Stimulated activated CD8-positive, alpha-beta memory T cell treated with anti-CD3 and anti-CD28 coated beads, Interleukin-4, amount 100 ng/mL, for 4 hours (primary cell): Measurements from ENCODE around the gene OSTF1.

Source experiments
- DNase-seq, 2 donors: peaks; one replicate each; pipeline ENCODE4 v3.0.0-alpha.2; 2020; ENCODE audit warnings: low read depth in 2 of 2, low spot score in 1 of 2

The OSTF1 gene

DNA sequence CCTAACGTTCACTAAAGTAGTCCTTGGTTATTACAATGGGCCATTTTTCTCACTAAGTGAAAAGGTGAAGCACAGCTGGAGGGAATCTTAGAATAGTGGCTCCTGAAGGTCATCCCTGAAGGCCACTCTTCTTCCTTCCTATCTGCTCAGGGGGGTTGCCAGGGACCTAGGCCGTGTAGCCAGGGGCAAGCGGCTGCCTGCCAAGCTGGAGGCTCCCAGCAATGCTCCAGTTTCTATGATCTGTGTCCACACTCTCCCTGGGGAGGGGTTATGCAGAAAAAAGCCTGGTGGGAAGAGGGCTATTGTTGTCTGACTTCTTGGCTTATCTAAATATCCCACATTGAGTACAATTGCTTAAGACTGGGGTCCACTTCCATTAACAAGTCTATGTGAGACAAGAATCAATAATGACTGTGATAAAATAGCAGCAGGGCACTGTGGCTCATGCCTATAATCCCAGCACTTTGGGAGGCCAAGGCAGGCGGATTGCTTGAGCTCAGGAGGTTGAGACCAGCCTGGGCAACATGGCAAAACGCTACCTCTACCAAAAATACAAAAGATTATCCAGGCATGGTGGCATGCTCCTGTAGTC, 4.1 kb upstream of the OSTF1 start:
- DNase-seq: no peak

- no peak for DNase-seq
Measured at GRCh38 chr9:75085640-75086039, 2.7 kb upstream of the OSTF1 start.

DNA sequence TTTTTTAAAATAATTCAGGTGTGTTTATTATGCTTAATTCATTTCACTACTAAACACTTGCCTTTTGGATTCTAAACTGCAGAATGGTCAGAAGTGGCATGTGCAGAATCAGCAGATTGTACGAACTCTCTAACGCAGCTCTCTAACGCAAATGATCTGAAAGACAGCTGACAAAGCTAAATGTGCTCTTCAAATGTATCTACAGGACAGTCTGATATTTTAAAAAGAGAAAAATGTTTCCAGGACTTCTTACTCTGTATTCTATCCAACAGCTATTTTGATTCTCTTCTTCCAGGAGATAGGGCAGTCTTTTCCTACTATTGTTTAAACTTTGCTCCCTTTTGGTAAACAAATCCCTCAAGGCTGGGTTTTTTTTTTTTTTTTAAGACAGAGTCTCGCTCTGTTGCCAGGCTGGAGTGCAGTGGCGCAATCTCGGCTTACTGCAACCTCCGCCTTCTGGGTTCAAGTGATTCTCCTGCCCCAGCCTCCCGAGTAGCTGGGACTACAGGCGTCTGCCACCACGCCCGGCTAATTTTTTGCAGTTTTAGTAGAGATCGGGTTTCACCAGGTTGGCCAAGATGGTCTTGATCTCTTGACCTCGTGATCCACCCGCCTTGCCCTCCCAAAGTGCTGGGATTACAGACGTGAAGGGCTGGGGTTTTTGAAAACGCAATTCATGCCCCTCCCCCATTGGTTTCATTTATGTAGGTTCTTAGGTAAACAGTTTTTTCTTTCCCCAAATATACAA, 1.6 kb upstream of the OSTF1 start:
- DNase-seq: no peak

DNA sequence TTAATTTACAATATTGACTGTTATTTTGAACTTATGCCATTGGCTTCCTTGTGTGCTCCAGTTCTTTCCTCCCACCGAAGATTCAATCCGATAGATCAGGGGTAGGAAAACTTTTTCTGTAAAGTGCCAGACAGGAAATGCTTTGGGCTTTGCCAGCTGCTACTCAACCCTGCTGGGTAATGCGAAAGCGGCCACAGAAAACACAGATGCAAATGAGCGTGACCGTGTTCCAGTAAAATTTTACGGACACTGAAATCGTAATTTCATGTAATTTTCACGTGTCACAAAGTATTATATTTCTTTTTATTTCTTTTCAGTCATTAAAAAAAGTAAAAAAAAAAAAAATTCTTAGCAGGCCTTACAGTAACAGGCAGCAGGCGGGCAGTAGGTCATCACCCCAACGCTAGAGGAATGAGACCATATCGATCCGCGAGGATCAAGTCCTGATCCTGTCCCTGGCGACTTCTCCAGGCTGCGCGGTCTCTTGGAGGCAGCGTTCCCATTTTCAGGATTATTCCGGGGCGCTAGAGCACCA, 958 bp upstream of the OSTF1 start:
- DNase-seq: no peak

DNA sequence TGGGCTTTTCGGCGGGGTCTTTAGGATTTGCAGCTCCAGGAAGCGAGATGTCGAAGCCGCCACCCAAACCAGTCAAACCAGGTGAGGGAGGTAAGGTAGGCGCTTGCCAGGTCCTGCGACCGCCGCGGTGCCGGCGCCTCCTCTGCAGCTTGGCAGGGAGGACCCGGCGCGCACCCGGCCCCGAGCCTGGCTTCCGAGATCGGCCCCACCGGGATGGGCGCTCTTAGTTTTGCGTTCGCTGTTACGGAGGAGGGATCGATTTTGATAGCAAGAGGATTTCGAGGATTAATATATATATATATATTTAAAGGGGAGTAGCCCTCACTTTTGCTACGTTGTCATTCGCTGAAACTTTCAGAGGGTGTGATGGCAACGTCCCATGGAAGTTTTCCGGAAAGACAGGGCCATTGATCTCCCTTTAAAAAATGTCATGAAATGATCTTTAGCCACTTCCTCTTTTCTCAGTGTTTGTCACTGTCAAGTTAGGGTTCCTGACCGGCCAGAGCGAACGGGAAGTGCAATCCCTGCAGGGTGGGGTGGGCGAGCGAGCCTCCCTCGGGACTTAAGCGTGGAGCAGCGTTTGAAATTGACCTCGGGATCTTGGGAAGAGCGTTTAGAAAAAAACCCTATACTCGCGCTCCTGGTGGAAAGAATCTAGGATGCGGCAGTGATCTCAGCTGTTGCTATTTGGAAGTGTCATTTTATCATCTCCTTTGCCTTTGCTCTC, 495 bp downstream of the OSTF1 start:
- no peak for DNase-seq

DNA sequence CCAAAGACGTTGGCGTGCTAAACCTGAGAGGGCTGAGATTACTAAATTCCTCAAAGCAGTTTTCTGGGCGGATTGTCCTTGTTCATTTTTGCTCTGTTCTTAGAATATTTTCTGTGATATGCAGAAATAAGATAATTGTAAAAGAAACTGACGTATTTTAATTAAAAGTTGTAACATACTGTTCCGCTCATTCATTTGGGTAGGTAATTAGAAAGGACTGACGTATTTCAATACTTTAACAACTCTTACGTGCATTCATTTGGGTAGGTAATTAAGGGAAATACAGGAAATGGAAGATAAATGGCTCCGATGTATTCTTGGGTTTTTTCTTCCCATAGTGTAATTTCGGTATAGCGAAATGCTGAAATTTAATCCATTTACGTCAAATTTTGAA, 1.1 kb downstream of the OSTF1 start:
- no peak for DNase-seq

DNA sequence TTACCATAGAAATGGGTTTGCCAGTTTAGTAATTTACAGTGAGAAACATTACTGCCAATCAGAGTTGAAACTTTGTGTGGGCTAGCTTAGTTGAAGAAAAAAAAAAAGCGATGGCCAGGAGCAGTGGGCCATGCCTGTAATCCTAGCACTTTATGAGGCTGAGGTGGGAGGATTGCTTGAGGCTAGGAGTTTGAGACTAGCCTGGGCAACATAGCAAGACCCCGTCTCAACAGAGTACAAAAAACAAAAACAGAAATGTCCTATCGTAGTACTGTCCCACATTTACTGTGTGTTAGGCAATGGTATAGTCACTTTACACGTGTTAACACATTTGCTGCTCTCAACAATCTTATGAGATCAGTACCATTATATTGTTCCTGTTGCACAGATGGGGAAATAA, 2.3 kb downstream of the OSTF1 start:
- no peak for DNase-seq

- DNase-seq: no peak
Measured at GRCh38 chr9:75092766-75093165, 4.5 kb downstream of the OSTF1 start.

DNA sequence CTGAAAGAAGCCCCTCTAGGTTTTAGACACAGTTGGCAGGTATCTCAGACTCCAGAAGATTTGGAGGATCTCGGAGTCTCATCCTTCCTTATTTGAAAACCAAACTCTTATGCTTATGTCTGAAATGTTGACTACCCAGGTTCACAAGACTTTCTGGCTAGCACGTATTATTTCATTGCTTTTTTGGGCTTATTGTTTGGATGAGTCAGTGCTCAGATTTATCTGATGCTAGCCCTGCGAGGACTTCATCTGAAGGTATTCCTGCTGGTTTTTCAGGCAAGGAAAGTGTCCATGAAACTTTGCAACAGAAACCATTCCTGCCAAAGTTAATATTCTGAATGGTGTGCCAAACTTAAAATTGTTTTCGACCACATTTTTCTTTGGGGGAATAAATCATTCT, 8.5 kb downstream of the OSTF1 start:
- DNase-seq: no peak

DNA sequence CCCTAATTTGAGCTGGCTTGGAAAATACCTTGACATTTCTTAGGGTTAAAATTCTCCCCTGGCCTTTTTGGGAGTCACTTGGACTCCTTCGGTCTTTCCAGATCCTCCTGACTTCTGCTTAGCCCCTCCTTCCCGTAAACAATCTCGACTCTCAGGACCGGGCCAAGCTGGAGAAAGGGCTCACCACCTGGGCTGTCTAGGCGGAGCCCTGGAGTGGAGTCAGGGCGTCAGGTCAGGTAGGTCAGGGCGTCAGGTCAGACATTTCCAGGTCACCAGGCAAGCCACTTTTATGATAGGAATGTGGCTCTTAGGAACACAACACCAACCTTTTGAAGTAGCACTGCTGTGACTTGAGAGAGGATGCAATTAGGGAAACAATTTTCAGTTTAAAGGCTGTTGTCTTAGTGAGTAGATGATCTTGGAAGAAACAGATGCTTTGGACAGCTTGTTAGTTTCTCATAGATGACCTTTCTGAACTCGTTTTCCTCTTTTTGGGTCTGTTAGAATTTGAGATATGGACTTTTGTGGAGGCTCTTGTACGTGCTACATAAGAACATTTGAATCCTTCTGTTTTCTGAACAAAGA, 12.8 kb downstream of the OSTF1 start:
- DNase-seq: no peak

DNA sequence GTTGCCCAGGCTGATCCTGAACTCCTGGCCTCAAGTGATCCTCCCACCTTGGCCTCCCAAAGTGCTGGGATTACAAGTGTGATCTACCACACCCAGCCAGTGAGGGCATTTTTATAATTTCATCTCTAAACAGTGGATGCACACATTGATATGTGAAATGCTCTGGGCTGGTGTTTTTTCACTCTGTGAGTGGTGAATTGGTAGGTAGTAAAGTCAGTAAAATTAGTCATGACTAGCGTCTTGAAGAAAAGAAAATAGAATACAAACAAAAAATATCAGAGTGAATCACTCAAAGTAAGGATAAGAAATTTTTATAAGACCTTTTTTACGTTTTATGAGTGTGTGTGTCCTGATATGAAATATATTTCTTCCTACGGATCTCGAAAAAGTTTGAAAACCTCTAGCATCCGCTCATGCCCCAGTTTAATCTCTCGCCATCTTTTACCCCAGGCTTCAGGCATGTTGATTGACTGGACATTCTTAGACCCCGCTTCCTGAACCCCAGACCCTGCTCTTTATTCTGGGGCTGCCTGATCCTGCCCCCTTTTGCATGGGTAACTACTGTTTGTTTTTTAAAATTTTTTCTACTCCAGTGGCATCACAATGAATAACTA, 14.0 kb downstream of the OSTF1 start:
- no peak for DNase-seq

GRCh38 chr9:75104607-75105006, 16.3 kb downstream of the OSTF1 start:
- DNase-seq: no peak

- no peak for DNase-seq
Measured at GRCh38 chr9:75105019-75105540, 16.8 kb downstream of the OSTF1 start.

- no peak for DNase-seq
Measured at GRCh38 chr9:75105841-75106240, 17.5 kb downstream of the OSTF1 start.

DNA sequence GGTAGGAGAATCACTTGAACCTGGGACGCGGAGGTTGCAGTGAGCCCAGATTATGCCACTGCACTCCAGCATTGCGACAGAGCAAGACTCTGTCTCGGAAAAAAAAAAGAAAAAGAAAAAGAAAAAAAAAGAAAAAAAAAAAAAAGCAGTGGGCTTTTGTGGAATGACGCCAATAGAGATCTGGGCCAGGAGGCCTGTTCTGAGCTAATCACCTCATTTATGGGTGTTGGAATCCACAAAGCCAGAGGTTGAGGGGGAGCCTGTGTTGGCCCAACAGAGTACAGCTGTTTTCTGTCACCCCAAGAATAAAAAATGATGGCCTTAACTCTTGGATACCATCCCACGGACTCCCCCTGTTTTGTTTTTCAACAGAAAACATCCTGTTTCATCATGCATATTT, 18.5 kb downstream of the OSTF1 start:
- DNase-seq: no peak

DNA sequence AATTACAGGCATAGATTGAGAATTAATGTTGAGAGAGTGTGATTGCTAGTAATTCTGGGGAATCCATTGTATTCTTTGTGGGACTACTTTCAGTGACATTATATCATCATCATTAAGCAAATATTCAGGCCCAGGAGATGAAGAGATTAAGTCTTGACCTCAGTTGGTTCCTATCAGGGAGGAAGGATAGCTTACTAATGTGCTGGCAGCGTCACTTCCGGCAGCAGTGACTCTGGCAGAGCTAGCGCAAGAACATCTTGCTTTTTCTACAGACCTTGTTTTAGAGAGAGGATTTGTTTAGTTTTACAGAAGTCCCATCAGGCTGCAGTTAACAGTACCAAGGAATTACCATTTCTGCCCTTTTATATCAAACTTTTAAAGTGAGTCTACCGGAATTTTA, 20.3 kb downstream of the OSTF1 start:
- no peak for DNase-seq

DNA sequence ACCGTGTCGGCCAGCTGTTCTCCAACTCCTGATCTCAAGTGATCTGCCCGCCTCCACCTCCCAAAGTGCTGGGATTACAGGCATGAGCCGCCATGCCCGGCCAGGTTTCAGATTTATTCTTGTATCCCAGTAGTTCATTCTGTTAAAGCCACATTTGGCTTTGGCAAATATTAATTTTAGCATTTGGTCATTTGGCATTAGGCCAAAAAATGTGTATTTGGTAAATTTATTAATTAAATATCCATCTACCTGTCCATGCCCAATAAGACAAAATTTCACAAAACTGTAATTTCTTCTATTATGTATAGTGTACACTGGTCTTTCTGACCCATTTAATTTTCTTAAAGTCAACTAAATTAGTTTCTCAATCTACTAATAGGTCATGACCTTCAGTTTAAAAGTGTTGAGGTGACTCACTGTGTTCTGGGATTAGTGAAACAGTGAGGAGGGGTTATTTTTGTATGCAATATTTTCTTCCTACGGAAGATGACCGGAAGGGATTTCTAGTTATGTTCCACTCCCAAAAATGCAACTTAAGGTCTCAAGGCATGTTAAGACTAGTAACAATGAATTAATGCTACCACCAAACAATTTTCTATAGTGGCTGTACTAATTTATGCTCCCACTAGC, 21.0 kb downstream of the OSTF1 start:
- DNase-seq: no peak

GRCh38 chr9:75111019-75111622, 22.8 kb downstream of the OSTF1 start:
- DNase-seq: no peak

- DNase-seq: no peak
Measured at GRCh38 chr9:75112789-75113188, 24.5 kb downstream of the OSTF1 start.

DNA sequence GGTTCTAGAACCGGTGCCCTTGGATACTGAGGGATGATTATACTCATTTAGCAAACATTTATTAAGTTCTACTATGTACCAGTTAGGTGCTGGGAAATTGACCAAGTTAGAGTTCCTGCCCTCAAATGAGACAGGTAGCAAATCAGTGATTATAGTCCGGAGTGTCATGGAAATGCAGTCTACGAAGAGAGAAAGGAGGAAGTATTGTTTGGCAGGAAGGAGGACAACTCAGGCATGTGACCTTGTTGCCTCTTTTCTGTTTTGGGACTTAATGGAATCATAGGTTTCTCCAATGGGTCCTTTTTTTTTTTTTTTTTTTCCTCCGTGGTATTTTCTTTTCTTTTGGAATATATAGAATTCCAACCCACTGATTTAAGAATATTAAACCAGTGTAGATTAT, 28.0 kb downstream of the OSTF1 start:
- DNase-seq: no peak
